COLO668 (cell line): ENCODE results near the gene PDP2.
"Not testable (repeated sequence)": the region's sequence is repeated elsewhere in the genome, so short reads cannot be mapped to it uniquely, and the experiment has no call there.

Experiments used
- DNase-seq: peaks from one replicate; lab custom pipeline; 2025; ENCODE audit not compliant: unreplicated experiment; lab: John Stamatoyannopoulos, UW

Gene PDP2

DNA sequence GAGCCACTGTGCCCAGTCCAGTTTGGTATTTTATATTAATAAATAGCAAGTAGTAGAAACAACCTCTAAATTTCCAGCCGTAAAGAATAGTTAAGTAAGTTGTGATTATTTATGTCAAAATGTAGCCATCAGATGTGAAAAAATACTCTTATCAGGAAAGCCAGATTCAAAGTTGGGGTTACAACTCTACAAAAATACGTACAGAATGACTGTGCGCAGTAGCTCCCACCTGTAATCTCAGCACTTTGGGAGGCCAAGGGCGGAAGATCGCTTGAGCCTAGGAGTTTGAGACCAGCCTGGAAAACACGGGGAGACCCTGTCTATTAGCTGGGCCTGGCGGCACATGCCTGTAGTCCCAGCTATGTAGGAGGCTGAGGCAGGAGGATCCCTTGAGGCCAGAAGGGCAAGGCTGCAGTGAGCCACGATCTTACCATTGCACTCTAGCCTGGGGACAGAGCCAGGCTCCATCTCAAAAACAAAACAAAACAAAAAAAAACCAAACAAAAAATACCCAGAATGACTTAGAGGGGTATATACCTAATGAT is 1.7 kb downstream of the PDP2 start:
- DNase-seq: no peak

DNA sequence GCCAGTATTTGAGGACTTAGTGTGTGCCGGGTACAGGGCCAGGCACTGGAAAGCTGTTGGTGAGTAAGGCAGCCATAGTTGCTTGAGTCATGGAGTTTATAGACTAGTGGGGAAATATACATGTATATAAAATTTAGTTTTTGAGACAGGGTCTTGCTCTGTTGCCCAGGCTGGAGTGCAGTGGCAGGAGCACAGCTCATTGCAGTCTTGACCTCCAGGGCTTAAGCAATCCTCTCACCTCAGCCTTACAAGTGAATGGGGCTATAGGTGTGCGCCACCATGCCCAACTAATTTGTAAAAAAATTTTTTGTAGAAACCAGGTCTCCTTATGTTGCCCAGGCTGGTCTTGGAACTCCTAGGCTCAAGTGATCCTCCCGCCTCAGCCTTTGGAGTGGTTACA is 2.4 kb downstream of the PDP2 start:
- DNase-seq: no peak

DNA sequence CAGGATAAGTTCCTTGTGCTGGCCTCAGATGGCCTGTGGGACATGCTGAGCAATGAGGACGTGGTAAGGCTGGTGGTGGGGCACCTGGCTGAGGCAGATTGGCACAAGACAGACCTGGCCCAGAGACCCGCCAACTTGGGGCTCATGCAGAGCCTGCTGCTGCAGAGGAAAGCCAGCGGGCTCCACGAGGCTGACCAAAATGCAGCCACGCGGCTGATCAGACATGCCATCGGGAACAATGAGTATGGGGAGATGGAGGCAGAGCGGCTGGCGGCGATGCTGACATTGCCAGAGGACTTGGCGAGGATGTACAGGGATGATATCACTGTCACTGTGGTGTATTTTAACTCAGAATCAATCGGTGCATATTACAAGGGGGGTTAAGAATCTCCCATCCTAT is 5.2 kb downstream of the PDP2 start:
- no peak for DNase-seq

DNA sequence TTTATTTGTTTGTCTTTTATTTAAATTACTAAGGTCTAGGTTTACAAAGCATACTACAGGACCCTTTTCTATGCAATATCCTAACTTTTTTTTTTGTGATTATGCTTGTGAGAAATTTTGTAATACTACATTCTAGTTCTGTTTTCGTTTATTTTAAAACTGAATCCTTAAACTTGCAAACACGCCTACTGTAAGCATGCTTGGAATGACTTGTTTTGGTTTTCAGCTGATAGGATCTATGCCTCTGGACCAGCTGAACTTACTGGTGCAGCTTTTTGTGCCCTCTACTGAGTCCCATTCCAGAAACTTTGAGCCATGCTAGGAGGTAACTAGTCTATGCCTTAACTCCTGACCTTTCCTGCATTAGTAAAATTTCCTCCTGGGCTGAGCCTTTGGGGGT is 6.0 kb downstream of the PDP2 start:
- DNase-seq: no peak

DNA sequence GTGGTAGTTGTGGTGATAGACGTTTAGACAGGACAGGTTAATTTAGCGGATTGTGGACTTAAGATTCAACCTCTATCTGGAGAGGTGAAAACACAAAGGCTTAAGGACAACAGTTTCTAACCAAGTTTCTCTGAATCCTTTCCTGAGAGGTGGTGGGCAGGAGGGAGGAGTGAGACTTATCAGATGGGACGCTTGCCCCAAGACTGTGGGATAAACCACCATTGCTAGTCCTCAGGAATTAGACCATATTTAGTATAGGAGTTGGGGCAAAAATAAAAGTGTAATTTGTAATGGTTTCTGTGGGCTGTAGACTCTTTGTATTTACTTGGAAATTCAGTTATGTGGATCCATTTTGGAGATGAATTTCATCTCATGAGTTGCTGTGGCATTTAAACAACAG is 6.6 kb downstream of the PDP2 start:
- DNase-seq: no peak

DNA sequence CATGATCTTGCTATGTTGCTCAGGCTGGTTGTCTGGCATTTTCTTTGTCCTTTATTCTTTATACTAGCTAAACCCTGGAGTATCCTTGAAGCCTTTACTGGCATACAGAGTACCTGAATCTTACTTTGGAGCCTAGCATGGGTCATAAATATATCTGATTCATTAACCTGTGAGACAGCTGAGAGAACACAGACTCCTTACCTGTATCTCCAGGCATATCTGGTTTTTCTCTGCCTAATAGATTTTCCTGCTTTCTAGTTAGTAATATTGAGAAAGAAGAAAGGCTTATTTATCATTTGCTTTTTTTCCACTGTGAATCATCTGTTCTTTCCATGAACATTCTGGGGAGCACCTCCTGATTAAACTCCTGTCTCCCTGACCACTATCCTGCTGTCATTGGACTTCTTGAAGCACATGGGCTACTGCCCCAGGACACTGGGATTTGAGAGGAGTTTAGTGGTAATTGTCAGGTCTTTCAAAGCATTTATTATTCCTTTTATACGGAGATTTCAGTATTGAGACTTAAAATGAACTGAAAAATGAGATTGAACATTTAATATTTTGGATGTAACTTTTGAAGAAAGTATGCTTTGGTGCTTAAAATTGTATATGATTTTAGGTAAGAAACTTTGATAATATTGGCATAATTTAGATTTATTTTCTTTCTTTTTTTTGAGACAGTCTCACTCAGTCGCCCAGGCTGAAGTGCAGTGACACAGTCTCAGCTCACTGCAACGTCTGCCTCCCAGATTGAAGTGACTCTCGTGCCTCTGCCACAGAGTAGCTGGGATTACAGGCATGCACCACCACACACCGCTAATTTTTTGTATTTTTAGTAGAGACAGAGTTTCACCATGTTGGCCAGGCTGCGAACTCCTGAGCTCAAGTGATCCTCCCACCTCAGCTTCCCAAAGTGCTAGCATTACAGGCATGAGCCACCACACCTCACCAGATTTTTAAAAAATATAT is 8.6 kb downstream of the PDP2 start:
- DNase-seq: no peak

DNA sequence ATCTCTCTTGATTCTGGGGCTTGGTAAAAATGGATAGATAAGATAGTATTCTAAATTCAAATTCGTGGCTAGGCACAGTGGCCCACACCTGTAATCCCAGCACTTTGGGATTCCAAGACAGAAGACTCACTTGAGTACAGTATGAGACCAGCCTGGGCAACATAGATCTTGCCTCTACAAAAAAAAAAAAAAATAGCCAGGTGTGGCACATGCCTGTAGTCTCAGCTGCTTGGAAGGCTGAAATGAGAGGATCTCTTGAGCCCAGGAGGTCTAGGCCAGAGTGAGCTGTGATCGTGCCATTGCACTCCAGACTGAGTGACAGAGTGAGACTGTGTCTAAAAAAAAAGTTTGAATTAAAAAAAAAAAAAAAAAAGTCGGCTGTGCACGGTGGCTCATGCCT is 9.3 kb downstream of the PDP2 start:
- DNase-seq: no peak

DNA sequence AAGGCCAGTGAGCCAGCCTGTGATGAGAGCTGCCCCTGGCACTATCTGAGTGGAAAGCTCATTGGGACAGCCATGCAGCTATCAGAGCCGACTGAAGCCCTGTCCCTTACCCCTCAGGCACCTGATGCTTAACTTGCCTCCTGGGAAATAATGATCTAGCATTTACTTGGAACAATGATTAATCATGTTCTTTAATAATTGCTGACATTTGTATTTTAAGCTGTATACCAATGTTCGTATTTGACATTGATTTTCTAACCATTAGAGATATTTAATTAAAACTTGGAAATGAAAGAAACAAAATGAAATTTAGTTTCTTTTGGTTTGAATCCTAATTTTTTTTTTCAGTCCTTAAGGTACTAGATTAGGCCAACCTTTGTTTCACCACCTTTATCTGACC is 10.5 kb downstream of the PDP2 start:
- no peak for DNase-seq

DNA sequence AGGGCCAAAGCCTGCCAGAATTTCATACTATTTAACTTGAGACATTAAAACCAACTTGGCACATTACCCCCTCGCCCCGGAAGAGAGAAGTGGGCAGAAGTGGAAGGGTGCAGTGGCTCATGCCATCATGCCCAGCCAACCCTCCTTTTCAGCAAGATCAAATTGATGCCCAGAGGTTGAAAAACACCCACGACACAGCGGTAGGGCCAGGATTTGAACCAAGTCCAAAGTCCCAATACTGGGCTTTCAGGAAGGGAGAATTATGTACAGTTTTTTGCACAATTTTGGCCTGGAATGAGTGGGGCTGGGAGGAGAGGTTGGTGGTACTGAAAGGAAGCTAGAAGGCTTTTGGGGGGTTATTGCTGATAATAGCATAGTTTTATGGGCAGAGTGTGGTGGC is 11.0 kb downstream of the PDP2 start:
- DNase-seq: no peak

DNA sequence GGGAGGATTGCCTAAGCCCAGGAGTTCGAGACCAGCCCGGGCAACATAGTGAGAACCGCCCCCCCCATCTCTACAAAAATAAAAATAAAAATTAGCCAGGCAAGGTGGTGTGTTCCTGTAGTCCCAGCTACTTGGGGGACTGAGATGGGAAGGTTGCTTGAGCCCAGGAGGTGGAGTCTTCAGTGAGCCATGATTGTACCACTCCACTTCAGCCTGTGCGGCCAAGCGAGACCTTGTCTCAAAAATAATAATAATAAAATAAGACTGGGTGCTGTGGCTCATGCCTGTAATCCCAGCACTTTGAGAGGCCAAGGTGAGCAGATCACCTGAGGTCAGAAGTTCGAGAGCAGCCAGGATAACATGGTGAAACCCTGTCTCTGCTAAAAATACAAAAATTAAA is 11.5 kb downstream of the PDP2 start:
- no peak for DNase-seq

DNA sequence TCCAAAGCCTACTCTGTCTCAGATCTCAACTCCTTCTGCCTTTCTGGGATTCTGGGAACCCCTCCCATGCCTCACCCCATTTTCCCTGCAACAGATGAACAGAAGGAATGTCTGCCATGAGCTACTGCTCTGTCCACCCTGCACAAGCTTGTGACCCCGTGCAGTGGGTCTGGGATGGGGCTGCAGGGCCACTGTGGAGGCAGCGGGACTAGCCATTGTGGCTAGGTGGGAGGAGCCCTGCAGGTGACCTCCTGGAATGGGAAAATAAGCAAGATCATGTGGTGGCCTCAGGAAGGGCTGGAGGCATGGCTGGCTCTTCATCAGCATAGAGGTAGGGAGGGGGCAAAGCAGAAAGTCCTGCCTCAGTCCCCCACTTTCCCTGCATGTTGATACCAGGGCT is 13.7 kb downstream of the PDP2 start:
- no peak for DNase-seq

DNA sequence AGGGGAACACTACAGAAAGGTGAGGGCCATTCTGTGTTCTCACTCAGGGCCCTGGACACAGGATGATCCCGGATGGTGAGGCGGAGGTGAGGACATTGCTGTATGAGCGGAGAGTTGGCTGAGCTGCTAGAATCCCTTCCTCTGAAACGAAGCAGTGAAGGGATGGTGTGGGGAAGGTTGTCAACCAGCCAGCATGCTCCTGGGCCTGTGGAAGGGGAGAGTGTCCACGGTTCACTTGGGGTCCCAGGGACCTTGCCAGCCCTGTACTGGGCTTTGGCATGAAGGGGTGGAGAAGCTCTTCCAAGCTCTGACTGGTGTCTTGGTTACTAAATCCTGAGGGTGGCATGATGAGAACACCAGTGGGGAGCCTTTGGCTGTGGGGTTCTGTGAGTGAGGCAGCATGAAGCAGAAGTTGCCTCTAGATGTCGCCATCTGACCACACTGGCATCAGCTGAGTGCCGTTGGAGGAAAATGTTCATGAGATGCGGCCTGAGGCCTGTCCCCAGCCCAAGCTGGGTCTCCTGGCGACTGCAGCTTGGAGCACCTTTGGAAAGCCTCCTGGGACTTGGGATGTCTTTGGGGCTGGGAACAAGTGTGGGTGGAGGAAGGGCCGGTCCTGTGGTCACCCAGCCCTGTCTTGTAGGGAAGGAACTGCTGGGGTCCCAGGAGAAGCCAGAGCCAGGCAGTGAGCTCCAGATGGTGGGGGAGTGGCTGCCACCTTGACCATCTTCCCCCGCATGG is 14.8 kb downstream of the PDP2 start:
- peak; percentile 76 for DNase-seq

DNA sequence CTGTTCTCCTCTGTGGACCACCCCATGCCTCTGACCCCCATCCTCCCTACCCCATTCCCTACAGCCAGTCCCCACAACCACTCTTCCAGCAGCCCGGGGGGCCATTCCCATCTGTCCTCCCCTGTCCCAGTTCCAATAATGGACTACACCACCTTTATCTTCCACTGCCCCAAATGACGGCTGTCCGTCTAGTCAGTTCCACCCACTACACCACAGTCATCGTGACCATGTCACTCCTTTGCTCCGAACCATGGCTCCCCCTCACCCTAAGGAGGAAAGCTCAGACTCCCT is 15.3 kb downstream of the PDP2 start:
- DNase-seq: no peak

DNA sequence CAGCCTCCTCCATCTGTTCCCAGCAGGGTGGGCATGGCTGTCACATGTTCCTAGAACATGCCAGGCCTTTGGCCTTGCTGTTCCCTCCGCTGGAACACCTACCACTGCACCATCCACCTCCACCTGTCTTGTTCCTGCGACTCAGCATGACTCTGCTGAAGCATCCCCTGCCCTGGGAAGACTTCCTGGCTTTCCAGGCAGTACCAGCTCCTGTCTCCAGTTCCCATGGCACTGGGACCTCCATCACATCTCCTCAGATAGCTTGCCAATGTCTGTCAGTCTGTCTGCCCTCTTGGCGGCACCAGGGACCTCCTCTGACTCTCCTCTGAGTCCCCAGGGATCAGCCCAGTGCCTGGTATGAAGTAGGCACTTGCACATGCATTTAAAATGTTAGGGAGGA is 15.7 kb downstream of the PDP2 start:
- no peak for DNase-seq

DNA sequence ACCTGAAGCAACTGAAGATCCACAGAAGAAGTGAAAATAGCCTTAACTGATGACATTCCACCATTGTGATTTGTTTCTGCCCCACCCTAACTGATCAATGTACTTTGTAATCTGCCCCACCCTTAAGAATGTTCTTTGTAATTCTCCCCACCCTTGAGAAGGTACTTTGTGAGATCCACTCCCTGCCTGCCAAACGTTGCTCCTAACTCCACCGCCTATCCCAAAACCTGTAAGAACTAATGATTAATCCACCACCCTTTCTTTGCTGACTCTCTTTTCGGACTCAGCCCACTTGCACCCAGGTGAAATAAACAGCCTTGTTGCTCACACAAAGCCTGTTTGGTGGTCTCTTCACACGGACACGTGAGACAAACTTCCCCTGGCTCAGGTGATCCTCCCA is 16.4 kb downstream of the PDP2 start:
- not testable (repeated sequence) for DNase-seq

DNA sequence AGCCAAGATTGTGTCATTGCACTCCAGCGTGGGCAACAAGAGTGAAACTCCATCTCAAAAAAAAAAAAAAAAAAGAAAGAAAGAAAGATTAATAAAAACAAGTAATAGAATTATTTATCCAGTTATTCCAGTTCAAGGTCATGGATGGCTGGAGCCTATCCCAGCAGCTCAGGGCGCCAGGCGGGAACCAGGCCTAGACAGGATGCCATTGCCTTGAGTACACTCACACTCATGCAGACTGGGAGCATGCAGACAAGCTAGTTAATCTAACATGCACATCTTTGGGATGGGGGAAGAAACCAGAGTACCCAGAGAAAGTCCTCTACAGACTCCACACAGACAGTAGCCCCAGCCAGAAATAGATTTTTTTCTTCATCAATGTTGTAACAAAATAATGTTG is 17.9 kb downstream of the PDP2 start:
- DNase-seq: peak; percentile 5

DNA sequence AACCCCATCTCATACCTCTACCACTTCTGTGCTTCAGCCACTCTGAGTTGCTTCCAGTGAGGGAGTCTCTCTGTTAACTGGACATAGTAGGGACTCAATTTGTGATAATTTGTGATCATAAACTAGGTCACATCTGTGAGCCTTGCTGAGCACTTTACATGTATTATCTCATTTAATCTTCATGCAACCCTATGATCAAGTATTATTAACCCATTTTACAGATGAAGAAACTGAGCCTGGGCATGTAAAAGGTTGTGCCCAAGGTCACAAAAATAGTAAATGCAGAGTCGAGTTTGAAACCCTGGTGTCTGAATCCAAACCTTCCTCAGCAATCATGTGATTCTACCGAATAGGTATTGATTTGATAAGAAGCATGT is 18.6 kb downstream of the PDP2 start:
- DNase-seq: no peak

DNA sequence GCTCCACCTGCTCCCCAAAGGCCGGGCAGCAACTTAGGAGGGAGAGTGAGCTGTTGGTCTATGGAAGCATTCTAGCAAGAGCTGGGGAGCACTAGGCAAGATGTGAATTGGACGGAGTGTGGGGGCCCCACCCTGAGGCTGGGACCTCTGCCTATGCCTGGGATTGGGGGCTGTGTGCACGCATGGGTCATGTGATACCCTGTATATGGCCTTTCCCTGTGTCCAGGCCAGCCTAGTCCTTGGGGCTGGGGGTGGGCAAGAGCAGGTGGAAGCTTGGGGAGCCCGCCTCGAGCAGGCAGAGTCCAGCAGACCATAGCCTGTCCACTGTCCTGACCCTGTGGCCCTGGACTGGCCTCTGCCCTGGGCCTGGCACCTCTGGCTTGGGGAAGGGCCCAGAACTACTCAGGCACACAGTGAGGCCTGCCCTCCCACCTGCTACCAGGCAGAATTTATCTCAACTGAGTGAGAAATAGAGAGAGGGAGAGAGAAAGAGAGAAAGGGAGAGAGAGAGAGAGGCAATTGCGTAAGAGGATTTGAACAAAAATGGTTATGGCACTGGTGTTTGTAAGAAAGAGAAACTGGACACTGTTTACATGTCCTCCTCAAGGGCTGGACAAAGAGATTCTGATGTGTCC is 19.1 kb downstream of the PDP2 start:
- DNase-seq: no peak

DNA sequence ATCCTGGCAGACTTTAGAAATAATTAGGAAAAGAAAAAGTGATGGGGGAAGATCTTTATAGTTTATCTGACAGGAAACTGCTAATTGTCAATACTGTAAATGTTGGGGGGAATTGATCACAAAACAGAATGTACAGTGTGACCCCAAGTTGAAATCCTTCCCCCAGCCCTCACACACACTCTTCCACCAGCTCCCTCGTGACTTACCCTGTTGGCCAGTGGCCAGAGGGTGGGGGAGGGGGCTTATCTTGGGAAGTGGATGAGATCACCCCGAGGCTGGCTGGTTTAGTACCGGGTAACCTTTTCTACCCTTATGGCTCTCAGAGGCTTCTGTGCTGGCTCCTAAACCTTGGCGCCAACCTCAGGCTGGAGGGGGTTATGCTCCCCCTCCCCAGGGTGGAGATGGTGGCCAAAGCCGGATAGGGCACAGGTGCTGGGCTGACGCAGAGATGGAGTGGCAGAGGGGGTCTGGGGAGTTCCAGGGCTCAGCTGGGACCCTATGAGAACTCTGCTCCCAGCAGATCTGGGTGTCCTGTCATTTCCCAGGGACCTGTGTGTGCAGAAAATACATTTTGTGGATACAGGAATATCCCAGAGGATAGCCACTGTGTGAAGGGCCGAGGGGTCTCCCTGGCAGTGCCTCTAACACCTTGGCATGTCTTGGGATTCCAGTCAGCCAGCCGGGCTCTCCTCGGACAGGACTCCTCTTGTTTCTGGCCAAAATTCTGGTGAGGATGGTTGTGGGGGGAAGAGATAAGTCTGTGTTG is 19.8 kb downstream of the PDP2 start:
- peak; percentile 86 for DNase-seq

DNA sequence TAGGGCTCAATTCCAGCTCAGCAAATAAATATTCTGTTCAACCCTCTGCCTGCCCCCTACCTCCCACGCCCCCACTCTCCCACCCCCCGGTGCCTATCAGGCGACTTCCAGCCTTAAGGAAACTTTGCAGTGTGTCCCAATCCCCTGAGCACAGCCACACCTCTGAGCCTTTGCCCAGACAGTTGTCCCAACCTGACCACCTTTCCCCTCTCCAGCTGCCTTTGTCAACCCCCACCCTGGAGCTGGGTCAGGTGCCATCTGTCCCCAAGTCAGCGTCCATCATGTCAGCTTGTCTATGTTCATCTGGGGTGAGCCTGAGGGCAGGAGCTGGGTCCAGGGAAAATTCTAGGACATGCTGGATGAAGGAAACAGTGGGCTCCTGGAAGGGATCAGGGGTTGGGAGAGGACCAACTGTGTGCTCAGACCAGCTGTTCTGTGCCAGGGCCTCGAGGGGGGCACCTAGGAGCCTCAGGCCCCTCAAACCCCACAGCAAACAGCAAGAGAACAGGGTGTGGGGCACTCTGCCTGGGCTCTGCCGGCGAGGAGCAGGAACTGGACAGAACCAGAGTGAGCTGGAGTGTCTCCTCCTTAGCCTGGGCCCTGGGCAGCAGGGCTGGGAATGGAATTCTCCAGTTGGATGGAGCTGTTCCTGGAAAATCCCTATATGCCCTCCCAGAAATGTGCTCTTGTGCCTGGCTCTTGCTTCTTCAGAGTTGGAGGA is 20.6 kb downstream of the PDP2 start:
- DNase-seq: peak; percentile 16
